GM12878 (cell line): ENCODE results near the gene IRGC. TPM values are rescaled to one million over a fixed set of nuclear protein-coding genes. Genes with fewer than 3 reads are reported as not detected.

Source experiments
- ATAC-seq: fragments of 200-7000 bp; cut with Tn5 transposase; 3 replicates; pipeline ENCODE4 v1.9.1; 2020; ENCODE audit warnings: mild to moderate bottlenecking, moderate library complexity
- BruUV-seq: library from RNA; stranded (reverse); fragments of 400-500 nt; replicated peaks from 2 replicates; lab custom pipeline; 2021; lab: Mats Ljungman, UMichigan
- CTCF ChIA-PET: fragments of 300-600 bp; sonication (Branson Sonifier 250); formaldehyde crosslinking; extraction: SDS; loops from one replicate; lab custom pipeline; 2021; ENCODE audit warnings: inconsistent platforms; lab: Yijun Ruan, JAX
- POLR2A ChIA-PET: fragments of 350-600 bp; formaldehyde crosslinking; extraction: SDS; loops from one replicate; lab custom pipeline; 2021; ENCODE audit warnings: inconsistent platforms; lab: Charles Lee
- RAD21 ChIA-PET: fragments of 300-600 bp; sonication (Branson Sonifier 250); formaldehyde crosslinking; loops from one replicate; lab custom pipeline; 2023; ENCODE audit warnings: antibody characterized with exemption; ENCODE audit not compliant: unreplicated experiment; lab: Charles Lee
- SMC1A ChIA-PET: fragments of 300-600 bp; sonication (Branson Sonifier 250); formaldehyde crosslinking; loops from one replicate; lab custom pipeline; 2023; ENCODE audit not compliant: unreplicated experiment, uncharacterized antibody; lab: Charles Lee
- DNase-seq: peaks from one replicate; pipeline ENCODE4 v3.0.0-alpha.2; 2011; ENCODE audit warnings: low read depth, low spot score
- FAIRE-seq: peaks from 3 replicates; lab custom pipeline; 2011; peaks lifted over from hg19 to GRCh38; lab: Jason Lieb, UNC
- H2AFZ ChIP-seq: 2 replicates; pipeline ENCODE4 v1.6.0; 2011; ENCODE audit warnings: low read depth, low read length, control low read depth; ENCODE audit not compliant: control insufficient read depth
- H3K27ac ChIP-seq: 2 replicates; pipeline ENCODE4 v1.5.1; 2011; ENCODE audit warnings: control low read depth; ENCODE audit not compliant: control insufficient read depth, insufficient read depth
- H3K27me3 ChIP-seq, 2 experiments: replicated peaks in 1 of 2; 2 replicates each; pipeline versions ENCODE4 v1.6.0 to v1.6.1; 2011; ENCODE audit warnings: low read length in 1 of 2; ENCODE audit not compliant: control insufficient read depth in 2 of 2, insufficient read depth in 2 of 2
- H3K36me3 ChIP-seq, 2 experiments: 2 replicates each; pipeline ENCODE4 v1.5.1; 2011; ENCODE audit warnings: low read length in 1 of 2; ENCODE audit not compliant: control insufficient read depth in 2 of 2, insufficient read depth in 2 of 2
- H3K4me1 ChIP-seq: 2 replicates; pipeline ENCODE4 v1.6.1; 2011; ENCODE audit warnings: mild to moderate bottlenecking, low read length, moderate library complexity, mixed read lengths; ENCODE audit not compliant: control insufficient read depth, insufficient read depth
- H3K4me2 ChIP-seq: 2 replicates; pipeline ENCODE4 v1.6.0; 2011; ENCODE audit warnings: control low read depth; ENCODE audit not compliant: control insufficient read depth, insufficient read depth
- H3K4me3 ChIP-seq: fragments of 200-600 bp; sonication (generic); 2 replicates; pipeline ENCODE4 v1.5.1; 2016
- H3K79me2 ChIP-seq: 2 replicates; pipeline ENCODE4 v1.6.0; 2011; ENCODE audit warnings: low read length; ENCODE audit not compliant: control insufficient read depth, insufficient read depth
- H3K9ac ChIP-seq: 2 replicates; pipeline ENCODE4 v1.8.0; 2011; ENCODE audit warnings: low read length, control low read depth, mixed read lengths; ENCODE audit not compliant: control insufficient read depth, insufficient read depth
- H3K9me3 ChIP-seq: replicated peaks from 3 replicates; pipeline ENCODE4 v1.5.1; 2011; ENCODE audit warnings: mild to moderate bottlenecking, low read length; ENCODE audit not compliant: control insufficient read depth, insufficient read depth
- H4K20me1 ChIP-seq: 2 replicates; pipeline ENCODE4 v1.6.0; 2011; ENCODE audit not compliant: control insufficient read depth, insufficient read depth
- CREB1 ChIP-seq: IDR thresholded peaks from 2 replicates; pipeline ENCODE4 v1.6.1; 2012; ENCODE audit warnings: low read depth, mild to moderate bottlenecking, inconsistent platforms
- MEF2B ChIP-seq: fragments of 450-650 bp; IDR thresholded peaks from 2 replicates; pipeline ENCODE4 v1.6.1; 2018; ENCODE audit warnings: mild to moderate bottlenecking, moderate library complexity; ENCODE audit not compliant: partially characterized antibody, poor library complexity, severe bottlenecking
- SP1 ChIP-seq: IDR thresholded peaks from one replicate; pipeline ENCODE4 v1.6.1; 2011; ENCODE audit warnings: low read depth, low read length
- WGBS: methylation state at CpG from one replicate; pipeline ENCODE4 v1.1.6; 2016; ENCODE audit warnings: low lambda C conversion rate; ENCODE audit not compliant: insufficient replicate concordance, insufficient coverage; ENCODE audit errors: missing lambda C conversion rate; 5-methylcytosine and 5-hydroxymethylcytosine counted together
- in situ Hi-C: fragments of 300-500 bp; cut with MboI; formaldehyde crosslinking; loops from 9 replicates; pipeline ENCODE4 v1.14.3; 2018; ENCODE audit warnings: mixed read lengths
- intact Hi-C: fragments of 100-400 bp; cut with micrococcal nuclease; formaldehyde crosslinking; loops from one replicate; pipeline ENCODE4 v1.14.2; 2022; ENCODE audit not compliant: unreplicated experiment
- polyA plus RNA-seq, 11 experiments: library from polyadenylated mRNA; depleted of rRNA in 4 of 11; unstranded in 6 of 11; stranded (reverse) in 5 of 11; fragments of >200 nt; fragmentation: Nextera tagmentation in 4 of 11; fragmentation: Illumina TruSeq in 1 of 11; extraction: Ambion mirVana in 4 of 11; extraction: Trizol in 1 of 11; gene quantifications; 1 replicate in 1 of 11; 2 replicates in 10 of 11; pipeline versions ENCODE4 v1.2.1 to v1.2.3, GENCODE V29; 2011 to 2016; ENCODE audit warnings: inconsistent platforms in 2 of 11, missing spikeins in 2 of 11, low read depth in 1 of 11
- total RNA-seq, 4 experiments: library from RNA; depleted of rRNA in 3 of 4; stranded (reverse); fragments of >200 nt in 3 of 4; fragmentation: Illumina TruSeq in 1 of 4; extraction: Trizol in 1 of 4; gene quantifications; 2 replicates each; pipeline versions ENCODE4 v1.2.1 to v1.2.3, GENCODE V29; 2013 to 2021
- TF ChIP-seq, protein P1 (sequence below): fragments of 450-650 bp; formaldehyde crosslinking; IDR thresholded peaks from 2 replicates; pipeline ENCODE4 v1.4.0; 2022; ENCODE audit warnings: mild to moderate bottlenecking, moderate library complexity
- TF ChIP-seq, protein P2 (sequence below): fragments of 450-650 bp; IDR thresholded peaks from 2 replicates; pipeline ENCODE4 v1.6.1; 2016; ENCODE audit warnings: mild to moderate bottlenecking
- TF ChIP-seq, protein P3 (sequence below): fragments of 450-650 bp; IDR thresholded peaks from 2 replicates; pipeline ENCODE4 v1.6.1; 2017; ENCODE audit warnings: mild to moderate bottlenecking, low read depth, inconsistent platforms; ENCODE audit not compliant: poor library complexity, severe bottlenecking

The IRGC gene
- total and polyA plus RNA-seq, 10 of the 15 experiments (the other 5 are each of a cell fraction or from before 2014, with no cell fraction given) = 0.04 TPM; not detected in 9

DNA sequence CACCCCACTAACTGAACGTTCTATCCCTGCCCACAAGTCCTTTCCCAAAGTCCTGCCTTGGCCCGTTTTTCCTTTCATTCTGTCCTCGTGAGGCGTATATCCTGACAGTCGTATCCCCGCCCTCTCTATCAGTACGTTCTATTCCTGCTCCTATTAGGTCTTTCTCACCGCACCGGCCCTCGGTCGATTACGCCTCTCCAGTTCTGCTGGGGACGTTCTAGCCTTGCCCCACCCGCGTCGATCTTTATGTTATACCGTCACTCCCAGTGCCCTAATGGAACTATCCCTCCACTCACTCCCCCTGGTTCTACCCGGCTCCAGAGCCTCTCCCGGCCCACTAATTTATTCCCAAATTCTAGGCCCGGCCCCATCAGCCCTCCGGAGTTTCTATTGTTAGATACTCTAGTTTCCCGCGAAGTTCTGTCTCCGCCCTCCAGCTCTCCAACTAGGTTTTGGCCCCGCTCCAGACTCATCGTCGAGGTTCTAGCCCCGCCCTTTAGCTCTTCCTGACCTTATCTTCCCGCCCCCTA lies 47.9 kb upstream of the IRGC start:
- no peaks in the 10 kb centered on the region for H3K79me2 ChIP-seq
- intact Hi-C loops = loop anchor here (2.0 to 5.0 kb wide), 3 partner anchors 57 to 111 kb away; no protein-coding TSS in a partner anchor
- H3K36me3 ChIP-seq = no peaks in the 10 kb centered on the region
- peak overlapping the region; percentile 59 for H3K4me3 ChIP-seq
- ChIA-PET CTCF (interaction anchor here (0.6 to 2.8 kb wide), 43 partner anchors 9 to 283 kb away, joined by 3 to 55 read pairs (median 4); partner anchors contain the start of genes IRGQ, KCNN4, SMG9 and XRCC1), POLR2A (interaction anchor here (0.6 to 1.6 kb wide), 19 partner anchors 10 to 267 kb away, joined by 3 to 13 read pairs (median 5); partner anchors contain the start of genes IRGQ, SMG9, ZNF45 and ZNF575), RAD21 (interaction anchor here (0.6 to 2.9 kb wide), 48 partner anchors 8 to 427 kb away, joined by 3 to 86 read pairs (median 4); partner anchors contain the start of genes IRGQ, KCNN4, PHLDB3 and SMG9), SMC1A (interaction anchor here (0.5 to 3.3 kb wide), 33 partner anchors 9 to 427 kb away, joined by 3 to 43 read pairs (median 4); partner anchors contain the start of genes IRGQ, KCNN4, ZNF224 and ZNF45)
- H4K20me1 ChIP-seq = no peaks in the 10 kb centered on the region
- H3K4me2 ChIP-seq = peak overlapping the region; percentile 85
- DNase-seq (no peak), ATAC-seq (no peak), FAIRE-seq (no peak)
- no peaks in the 10 kb centered on the region for H3K9me3 ChIP-seq
- 66% methylated on average over 29 of the region's 29 CpGs for WGBS
- H3K4me1 ChIP-seq = peaks cover 14% of the 10 kb centered on the region
- in situ Hi-C loops = no loop called here
- H3K27me3 ChIP-seq = no peaks in the 10 kb centered on the region
- H3K27ac ChIP-seq = no peak overlapping the region
- TF ChIP-seq, protein P1, sequence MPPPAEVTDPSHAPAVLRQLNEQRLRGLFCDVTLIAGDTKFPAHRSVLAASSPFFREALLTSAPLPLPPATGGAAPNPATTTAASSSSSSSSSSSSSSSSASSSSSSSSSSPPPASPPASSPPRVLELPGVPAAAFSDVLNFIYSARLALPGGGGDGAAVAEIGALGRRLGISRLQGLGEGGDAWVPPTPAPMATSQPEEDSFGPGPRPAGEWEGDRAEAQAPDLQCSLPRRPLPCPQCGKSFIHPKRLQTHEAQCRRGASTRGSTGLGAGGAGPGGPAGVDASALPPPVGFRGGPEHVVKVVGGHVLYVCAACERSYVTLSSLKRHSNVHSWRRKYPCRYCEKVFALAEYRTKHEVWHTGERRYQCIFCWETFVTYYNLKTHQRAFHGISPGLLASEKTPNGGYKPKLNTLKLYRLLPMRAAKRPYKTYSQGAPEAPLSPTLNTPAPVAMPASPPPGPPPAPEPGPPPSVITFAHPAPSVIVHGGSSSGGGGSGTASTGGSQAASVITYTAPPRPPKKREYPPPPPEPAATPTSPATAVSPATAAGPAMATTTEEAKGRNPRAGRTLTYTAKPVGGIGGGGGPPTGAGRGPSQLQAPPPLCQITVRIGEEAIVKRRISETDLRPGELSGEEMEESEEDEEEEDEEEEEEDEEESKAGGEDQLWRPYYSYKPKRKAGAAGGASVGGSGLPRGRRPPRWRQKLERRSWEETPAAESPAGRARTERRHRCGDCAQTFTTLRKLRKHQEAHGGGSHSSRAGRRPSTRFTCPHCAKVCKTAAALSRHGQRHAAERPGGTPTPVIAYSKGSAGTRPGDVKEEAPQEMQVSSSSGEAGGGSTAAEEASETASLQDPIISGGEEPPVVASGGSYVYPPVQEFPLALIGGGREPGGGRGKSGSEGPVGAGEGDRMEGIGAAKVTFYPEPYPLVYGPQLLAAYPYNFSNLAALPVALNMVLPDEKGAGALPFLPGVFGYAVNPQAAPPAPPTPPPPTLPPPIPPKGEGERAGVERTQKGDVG (CRISPR knock-in tag) = no peak
- peak; percentile 5 for TF ChIP-seq SP1
- peak; percentile 26 for TF ChIP-seq MEF2B
- TF ChIP-seq, protein P2, sequence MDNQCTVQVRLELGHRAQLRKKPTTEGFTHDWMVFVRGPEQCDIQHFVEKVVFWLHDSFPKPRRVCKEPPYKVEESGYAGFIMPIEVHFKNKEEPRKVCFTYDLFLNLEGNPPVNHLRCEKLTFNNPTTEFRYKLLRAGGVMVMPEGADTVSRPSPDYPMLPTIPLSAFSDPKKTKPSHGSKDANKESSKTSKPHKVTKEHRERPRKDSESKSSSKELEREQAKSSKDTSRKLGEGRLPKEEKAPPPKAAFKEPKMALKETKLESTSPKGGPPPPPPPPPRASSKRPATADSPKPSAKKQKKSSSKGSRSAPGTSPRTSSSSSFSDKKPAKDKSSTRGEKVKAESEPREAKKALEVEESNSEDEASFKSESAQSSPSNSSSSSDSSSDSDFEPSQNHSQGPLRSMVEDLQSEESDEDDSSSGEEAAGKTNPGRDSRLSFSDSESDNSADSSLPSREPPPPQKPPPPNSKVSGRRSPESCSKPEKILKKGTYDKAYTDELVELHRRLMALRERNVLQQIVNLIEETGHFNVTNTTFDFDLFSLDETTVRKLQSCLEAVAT = peak; percentile 75; the same call in 1 of the 2 replicates
- TF ChIP-seq, protein P3, sequence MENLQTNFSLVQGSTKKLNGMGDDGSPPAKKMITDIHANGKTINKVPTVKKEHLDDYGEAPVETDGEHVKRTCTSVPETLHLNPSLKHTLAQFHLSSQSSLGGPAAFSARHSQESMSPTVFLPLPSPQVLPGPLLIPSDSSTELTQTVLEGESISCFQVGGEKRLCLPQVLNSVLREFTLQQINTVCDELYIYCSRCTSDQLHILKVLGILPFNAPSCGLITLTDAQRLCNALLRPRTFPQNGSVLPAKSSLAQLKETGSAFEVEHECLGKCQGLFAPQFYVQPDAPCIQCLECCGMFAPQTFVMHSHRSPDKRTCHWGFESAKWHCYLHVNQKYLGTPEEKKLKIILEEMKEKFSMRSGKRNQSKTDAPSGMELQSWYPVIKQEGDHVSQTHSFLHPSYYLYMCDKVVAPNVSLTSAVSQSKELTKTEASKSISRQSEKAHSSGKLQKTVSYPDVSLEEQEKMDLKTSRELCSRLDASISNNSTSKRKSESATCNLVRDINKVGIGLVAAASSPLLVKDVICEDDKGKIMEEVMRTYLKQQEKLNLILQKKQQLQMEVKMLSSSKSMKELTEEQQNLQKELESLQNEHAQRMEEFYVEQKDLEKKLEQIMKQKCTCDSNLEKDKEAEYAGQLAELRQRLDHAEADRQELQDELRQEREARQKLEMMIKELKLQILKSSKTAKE = peak; percentile 25
- TF ChIP-seq CREB1 = 0 out of 2 replicates have a peak, but pooled peaks have one; percentile 26
- BruUV-seq = no TSS peak
- H2AFZ ChIP-seq = peak overlapping the region; percentile 62
- peak overlapping the region; percentile 38; the same call in 1 of the 2 replicates for H3K9ac ChIP-seq
